NB4 (cell line): ENCODE data around the gene ASAP2.

Source experiments
- MYC ChIP-seq: IDR thresholded peaks from 2 replicates; pipeline ENCODE4 v1.6.1; 2011; ENCODE audit warnings: low read depth, low read length
- POLR2A ChIP-seq: IDR thresholded peaks from 2 replicates; pipeline ENCODE4 v1.6.1; 2011; ENCODE audit warnings: mild to moderate bottlenecking; ENCODE audit not compliant: insufficient read length; ENCODE audit errors: extremely low read depth
- TF ChIP-seq, protein P1 (sequence below): IDR thresholded peaks from one replicate; pipeline ENCODE4 v1.5.1; 2012; ENCODE audit warnings: low read depth, low read length
- TF ChIP-seq, protein P2 (sequence below): IDR thresholded peaks from 2 replicates; pipeline ENCODE4 v1.6.1; 2011; ENCODE audit warnings: low read depth, low read length

DNA sequence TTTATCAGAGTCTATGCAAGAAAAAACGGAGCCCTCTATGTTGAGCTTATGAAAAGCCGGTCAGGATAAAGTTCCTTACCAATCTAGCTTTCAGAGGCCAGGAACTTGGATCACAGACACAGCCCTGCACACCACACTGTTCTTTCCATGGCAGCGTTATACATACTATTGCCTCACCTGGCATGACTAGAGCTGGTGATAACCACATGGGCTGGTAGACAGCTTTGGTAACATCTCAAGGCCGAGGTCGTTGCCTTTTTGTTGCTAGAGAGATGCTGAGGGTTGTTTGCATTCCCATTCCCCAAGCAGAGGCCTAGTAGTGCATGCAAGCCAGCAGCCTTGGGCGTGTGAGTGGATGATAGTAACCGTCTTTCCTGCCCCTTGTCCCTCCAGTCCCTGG is 138.7 kb downstream of the ASAP2 start:
- TF ChIP-seq, protein P1, sequence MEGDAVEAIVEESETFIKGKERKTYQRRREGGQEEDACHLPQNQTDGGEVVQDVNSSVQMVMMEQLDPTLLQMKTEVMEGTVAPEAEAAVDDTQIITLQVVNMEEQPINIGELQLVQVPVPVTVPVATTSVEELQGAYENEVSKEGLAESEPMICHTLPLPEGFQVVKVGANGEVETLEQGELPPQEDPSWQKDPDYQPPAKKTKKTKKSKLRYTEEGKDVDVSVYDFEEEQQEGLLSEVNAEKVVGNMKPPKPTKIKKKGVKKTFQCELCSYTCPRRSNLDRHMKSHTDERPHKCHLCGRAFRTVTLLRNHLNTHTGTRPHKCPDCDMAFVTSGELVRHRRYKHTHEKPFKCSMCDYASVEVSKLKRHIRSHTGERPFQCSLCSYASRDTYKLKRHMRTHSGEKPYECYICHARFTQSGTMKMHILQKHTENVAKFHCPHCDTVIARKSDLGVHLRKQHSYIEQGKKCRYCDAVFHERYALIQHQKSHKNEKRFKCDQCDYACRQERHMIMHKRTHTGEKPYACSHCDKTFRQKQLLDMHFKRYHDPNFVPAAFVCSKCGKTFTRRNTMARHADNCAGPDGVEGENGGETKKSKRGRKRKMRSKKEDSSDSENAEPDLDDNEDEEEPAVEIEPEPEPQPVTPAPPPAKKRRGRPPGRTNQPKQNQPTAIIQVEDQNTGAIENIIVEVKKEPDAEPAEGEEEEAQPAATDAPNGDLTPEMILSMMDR, result no peak
- TF ChIP-seq POLR2A (no peak), MYC (no peak)
- TF ChIP-seq, protein P2, sequence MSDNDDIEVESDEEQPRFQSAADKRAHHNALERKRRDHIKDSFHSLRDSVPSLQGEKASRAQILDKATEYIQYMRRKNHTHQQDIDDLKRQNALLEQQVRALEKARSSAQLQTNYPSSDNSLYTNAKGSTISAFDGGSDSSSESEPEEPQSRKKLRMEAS, result no peak
